A673 (cell line): ENCODE results near the gene PIGN. TPM values are rescaled to one million over a fixed set of nuclear protein-coding genes. Genes with fewer than 3 reads are reported as not detected.
A peak's percentile ranks its signal among the peaks of the same experiment; 100 is the strongest.

ENCODE experiments used
- BruUV-seq: library from RNA; stranded (reverse); fragments of 400-500 nt; replicated peaks from 2 replicates; lab custom pipeline; 2021; lab: Mats Ljungman, UMichigan
- CTCF ChIA-PET: fragments of 300-600 bp; sonication (Branson Sonifier 250); formaldehyde crosslinking; loops from one replicate; lab custom pipeline; 2022; ENCODE audit warnings: antibody characterized with exemption; lab: Charles Lee
- POLR2A ChIA-PET: fragments of 300-600 bp; sonication (Branson Sonifier 250); formaldehyde crosslinking; loops from one replicate; lab custom pipeline; 2022; ENCODE audit warnings: antibody characterized with exemption; ENCODE audit not compliant: low non-redundant PET; lab: Charles Lee
- DNase-seq: peaks from one replicate; pipeline ENCODE4 v3.0.0-alpha.2; 2015; ENCODE audit warnings: low spot score
- H3K27ac ChIP-seq: fragments of 200-600 bp; sonication (generic); 2 replicates; pipeline ENCODE4 v1.5.1; 2016; ENCODE audit warnings: mixed run types, low read depth, mild to moderate bottlenecking, mixed read lengths, antibody characterized with exemption, low read length; ENCODE audit not compliant: poor library complexity, severe bottlenecking
- H3K27me3 ChIP-seq: fragments of 200-600 bp; sonication (generic); replicated peaks from 2 replicates; pipeline ENCODE4 v1.6.1; 2017; ENCODE audit warnings: mixed run types, low read depth, mild to moderate bottlenecking, mixed read lengths, antibody characterized with exemption, low read length; ENCODE audit not compliant: insufficient read depth, poor library complexity
- H3K36me3 ChIP-seq: fragments of 200-600 bp; sonication (generic); 2 replicates; pipeline ENCODE4 v1.6.1; 2016; ENCODE audit warnings: mixed run types, mild to moderate bottlenecking, mixed read lengths, antibody characterized with exemption, low read length; ENCODE audit not compliant: insufficient read depth, poor library complexity, severe bottlenecking
- H3K4me1 ChIP-seq: fragments of 200-600 bp; sonication (generic); 2 replicates; pipeline ENCODE4 v1.6.1; 2017; ENCODE audit warnings: mixed run types, mild to moderate bottlenecking, mixed read lengths, antibody characterized with exemption, low read length; ENCODE audit not compliant: insufficient read depth, poor library complexity, severe bottlenecking
- H3K4me3 ChIP-seq: fragments of 200-600 bp; sonication (generic); 2 replicates; pipeline ENCODE4 v1.5.1; 2016; ENCODE audit warnings: low read depth, mixed run types, mild to moderate bottlenecking, mixed read lengths, low read length; ENCODE audit not compliant: poor library complexity, severe bottlenecking
- H3K9me3 ChIP-seq: fragments of 200-600 bp; sonication (generic); 2 replicates; pipeline ENCODE4 v1.6.1; 2016; ENCODE audit warnings: mixed run types, low read depth, mild to moderate bottlenecking, mixed read lengths, antibody characterized with exemption, low read length; ENCODE audit not compliant: poor library complexity, severe bottlenecking
- EZH2 ChIP-seq: fragments of 200-600 bp; sonication (generic); IDR thresholded peaks from 2 replicates; pipeline ENCODE4 v1.6.1; 2017; ENCODE audit warnings: borderline replicate concordance, low read depth, mild to moderate bottlenecking, mixed read lengths, antibody characterized with exemption, low read length; ENCODE audit not compliant: poor library complexity, severe bottlenecking
- intact Hi-C: fragments of 100-400 bp; cut with micrococcal nuclease; formaldehyde crosslinking; loops from one replicate; pipeline ENCODE4 v1.10.0; 2022; ENCODE audit not compliant: unreplicated experiment
- total RNA-seq: library from RNA; stranded (reverse); gene quantifications from 2 replicates; pipeline ENCODE4 v1.2.3, GENCODE V29; 2021
- TF ChIP-seq, protein P1 (sequence below): fragments of 300-800, 200-600 bp; sonication (generic); conservative IDR thresholded peaks from 2 replicates; pipeline ENCODE4 v1.5.1; 2017; ENCODE audit warnings: low read depth, mild to moderate bottlenecking, antibody characterized with exemption, low read length, moderate library complexity, mixed read lengths

PIGN gene
- total RNA-seq, 1 experiment from 2014 or later = 23.8 TPM

DNA sequence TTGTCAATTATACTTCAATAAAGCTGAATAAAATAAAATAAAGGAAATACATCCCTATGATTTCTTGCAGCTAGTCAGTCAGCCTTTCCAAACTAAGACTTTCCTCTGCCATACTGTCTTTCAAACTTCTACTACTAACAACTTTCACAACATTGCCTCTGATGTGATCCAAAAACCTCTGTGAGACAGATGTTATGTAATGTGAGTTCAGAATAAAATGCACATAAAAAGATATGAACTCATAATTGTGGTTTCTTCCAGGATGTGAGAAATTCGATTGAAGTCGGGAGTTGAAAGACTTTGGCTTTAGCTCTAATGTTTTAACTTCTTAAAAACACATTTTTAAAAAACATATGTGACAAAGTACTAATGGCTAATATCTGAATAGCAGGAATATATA, 98.7 kb downstream of the PIGN start:
- no peaks in the 10 kb centered on the region for H3K36me3 ChIP-seq
- no peak overlapping the region for H3K4me3 ChIP-seq
- no peak overlapping the region for H3K27ac ChIP-seq
- H3K4me1 ChIP-seq = peaks cover 3% of the 10 kb centered on the region
- no peaks in the 10 kb centered on the region for H3K9me3 ChIP-seq
- TF ChIP-seq EZH2 = no peak
- TF ChIP-seq, protein P1, sequence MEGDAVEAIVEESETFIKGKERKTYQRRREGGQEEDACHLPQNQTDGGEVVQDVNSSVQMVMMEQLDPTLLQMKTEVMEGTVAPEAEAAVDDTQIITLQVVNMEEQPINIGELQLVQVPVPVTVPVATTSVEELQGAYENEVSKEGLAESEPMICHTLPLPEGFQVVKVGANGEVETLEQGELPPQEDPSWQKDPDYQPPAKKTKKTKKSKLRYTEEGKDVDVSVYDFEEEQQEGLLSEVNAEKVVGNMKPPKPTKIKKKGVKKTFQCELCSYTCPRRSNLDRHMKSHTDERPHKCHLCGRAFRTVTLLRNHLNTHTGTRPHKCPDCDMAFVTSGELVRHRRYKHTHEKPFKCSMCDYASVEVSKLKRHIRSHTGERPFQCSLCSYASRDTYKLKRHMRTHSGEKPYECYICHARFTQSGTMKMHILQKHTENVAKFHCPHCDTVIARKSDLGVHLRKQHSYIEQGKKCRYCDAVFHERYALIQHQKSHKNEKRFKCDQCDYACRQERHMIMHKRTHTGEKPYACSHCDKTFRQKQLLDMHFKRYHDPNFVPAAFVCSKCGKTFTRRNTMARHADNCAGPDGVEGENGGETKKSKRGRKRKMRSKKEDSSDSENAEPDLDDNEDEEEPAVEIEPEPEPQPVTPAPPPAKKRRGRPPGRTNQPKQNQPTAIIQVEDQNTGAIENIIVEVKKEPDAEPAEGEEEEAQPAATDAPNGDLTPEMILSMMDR = no peak
- no peak for DNase-seq
- no TSS peak for BruUV-seq
- intact Hi-C loops = no loop called here
- no peaks in the 10 kb centered on the region for H3K27me3 ChIP-seq
- POLR2A ChIA-PET = no interaction called here
- CTCF ChIA-PET = no interaction called here

DNA sequence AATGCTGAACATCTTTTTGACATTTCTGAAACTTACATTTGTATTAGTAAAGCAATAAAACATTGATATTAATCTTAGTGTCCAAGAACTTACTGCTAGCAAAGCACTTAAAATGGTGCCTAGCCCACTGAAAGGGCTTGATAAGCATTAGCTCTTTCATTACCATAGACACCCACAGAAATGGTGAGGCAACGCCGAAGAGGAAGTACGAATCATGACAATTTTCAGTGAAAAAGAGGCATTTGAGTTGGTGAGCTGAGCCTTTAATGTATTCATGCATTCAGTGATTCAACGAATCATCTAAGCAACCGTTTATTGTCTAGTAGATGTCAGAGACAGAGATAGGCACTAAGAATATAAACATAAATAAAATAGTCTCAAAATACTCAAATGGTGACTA, 101.1 kb downstream of the PIGN start:
- ChIA-PET CTCF (no interaction called here), POLR2A (no interaction called here)
- TF ChIP-seq, protein P1 = no peak
- no peak for TF ChIP-seq EZH2
- H3K4me1 ChIP-seq = peaks cover 3% of the 10 kb centered on the region
- H3K4me3 ChIP-seq = no peak overlapping the region
- no peaks in the 10 kb centered on the region for H3K9me3 ChIP-seq
- no peaks in the 10 kb centered on the region for H3K27me3 ChIP-seq
- peak; percentile 44 for DNase-seq
- no TSS peak for BruUV-seq
- H3K36me3 ChIP-seq = no peaks in the 10 kb centered on the region
- no peak overlapping the region for H3K27ac ChIP-seq
- intact Hi-C loops = no loop called here

DNA sequence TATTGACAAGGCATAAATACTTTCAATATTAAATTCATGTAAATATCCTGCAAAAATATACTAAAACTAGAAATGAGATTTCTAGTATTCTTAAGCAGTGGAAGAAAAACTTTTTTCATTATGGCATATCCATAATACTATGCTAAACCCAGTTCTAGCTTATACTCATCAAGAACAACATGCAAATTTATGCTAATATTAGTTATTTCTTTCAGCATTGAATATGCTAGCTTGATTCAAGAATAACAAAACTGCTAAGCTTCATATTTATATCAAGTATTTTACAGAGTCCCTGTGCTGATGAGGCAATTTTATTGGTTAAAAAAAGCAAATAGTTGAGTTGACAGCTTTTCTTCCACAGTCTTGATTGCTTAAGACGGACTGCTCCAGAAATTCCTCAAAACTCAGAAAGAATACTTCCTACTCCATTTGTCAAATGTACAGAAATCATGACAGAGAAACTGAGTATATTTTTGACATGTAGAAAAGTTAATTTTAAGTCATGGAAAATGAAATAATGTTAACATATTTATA, 105.0 kb downstream of the PIGN start:
- Histone ChIP-seq H3K36me3 (no peaks in the 10 kb centered on the region), H3K27ac (no peak overlapping the region), H3K4me3 (no peak overlapping the region), H3K9me3 (no peaks in the 10 kb centered on the region), H3K27me3 (no peaks in the 10 kb centered on the region), H3K4me1 (peaks cover 3% of the 10 kb centered on the region)
- BruUV-seq = no TSS peak
- CTCF ChIA-PET = no interaction called here
- POLR2A ChIA-PET = no interaction called here
- intact Hi-C loops = no loop called here
- no peak for DNase-seq
- no peak for TF ChIP-seq EZH2
- TF ChIP-seq, protein P1 = no peak
